ENCODE data around the gene XPC. TPM values are rescaled to one million over a fixed set of nuclear protein-coding genes. Genes with fewer than 3 reads are reported as not detected.

The XPC gene
- total RNA-seq, 1 donor from 2014 or later, result 31.8 TPM

DNA sequence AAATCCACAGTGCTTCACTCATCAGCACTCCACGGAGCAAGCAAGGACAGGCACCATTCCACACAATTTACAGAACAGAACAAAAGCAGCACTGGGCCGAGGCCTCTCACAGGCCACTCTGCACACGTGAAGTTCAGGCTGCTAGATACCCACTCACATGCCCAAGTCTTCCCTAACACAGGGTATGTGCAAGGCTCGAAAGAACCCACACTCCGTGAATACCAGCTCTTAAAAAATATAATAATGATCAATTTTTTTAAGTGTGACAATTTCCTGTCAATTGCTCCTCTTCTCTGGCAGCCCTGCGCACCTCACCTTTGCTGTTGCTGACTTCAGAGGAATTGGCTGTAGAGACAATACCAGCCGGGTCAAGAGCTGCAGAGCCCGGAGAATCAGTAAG is 19.0 kb downstream of the XPC start:
- TF ChIP-seq, protein P1, sequence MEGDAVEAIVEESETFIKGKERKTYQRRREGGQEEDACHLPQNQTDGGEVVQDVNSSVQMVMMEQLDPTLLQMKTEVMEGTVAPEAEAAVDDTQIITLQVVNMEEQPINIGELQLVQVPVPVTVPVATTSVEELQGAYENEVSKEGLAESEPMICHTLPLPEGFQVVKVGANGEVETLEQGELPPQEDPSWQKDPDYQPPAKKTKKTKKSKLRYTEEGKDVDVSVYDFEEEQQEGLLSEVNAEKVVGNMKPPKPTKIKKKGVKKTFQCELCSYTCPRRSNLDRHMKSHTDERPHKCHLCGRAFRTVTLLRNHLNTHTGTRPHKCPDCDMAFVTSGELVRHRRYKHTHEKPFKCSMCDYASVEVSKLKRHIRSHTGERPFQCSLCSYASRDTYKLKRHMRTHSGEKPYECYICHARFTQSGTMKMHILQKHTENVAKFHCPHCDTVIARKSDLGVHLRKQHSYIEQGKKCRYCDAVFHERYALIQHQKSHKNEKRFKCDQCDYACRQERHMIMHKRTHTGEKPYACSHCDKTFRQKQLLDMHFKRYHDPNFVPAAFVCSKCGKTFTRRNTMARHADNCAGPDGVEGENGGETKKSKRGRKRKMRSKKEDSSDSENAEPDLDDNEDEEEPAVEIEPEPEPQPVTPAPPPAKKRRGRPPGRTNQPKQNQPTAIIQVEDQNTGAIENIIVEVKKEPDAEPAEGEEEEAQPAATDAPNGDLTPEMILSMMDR (IDR thresholded peaks at IDR 0.05), result no peak
- H3K27ac ChIP-seq, result no peak overlapping the region
- intact Hi-C loops (cut with DNase I), result no loop called here

DNA sequence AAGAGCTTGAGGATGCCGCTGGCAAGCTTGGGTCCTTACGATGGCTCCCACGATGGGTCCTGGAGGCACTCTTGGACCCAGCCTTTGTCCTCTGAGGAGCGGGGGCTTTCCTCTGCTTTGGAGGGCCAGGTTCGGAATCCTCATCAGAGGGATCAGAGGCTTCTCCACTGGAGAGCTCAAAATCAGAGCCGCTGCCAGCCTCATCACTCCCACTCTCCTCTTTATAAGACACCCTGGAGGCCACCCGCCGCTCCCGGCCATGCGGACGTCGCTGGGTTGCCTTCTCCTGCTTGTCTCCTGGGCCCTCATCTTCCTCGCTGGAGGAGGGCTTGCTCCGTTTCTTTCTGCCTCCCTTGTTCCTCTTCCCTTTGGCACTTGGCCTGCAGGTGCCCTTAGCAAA is 20.0 kb downstream of the XPC start:
- Histone ChIP-seq H3K27ac (no peak overlapping the region), H3K4me1 (no peaks in the 10 kb centered on the region), H3K36me3 (peaks cover 90% of the 10 kb centered on the region), H3K4me3 (no peak overlapping the region), H3K9me3 (peaks cover 9% of the 10 kb centered on the region), H3K27me3 (ENCODE audit: low read depth) (no peaks in the 10 kb centered on the region)
- intact Hi-C loops (cut with DNase I), result no loop called here
- TF ChIP-seq, protein P1 (IDR thresholded peaks at IDR 0.05), result no peak
- no peak for DNase-seq
- ATAC-seq, result no peak

More for the DNA sequence above, 19.0 kb downstream of the XPC start:
- ATAC-seq, result no peak
- Histone ChIP-seq H3K4me1 (no peaks in the 10 kb centered on the region), H3K9me3 (peaks cover 9% of the 10 kb centered on the region), H3K27me3 (ENCODE audit: low read depth) (no peaks in the 10 kb centered on the region), H3K4me3 (no peak overlapping the region), H3K36me3 (peaks cover 90% of the 10 kb centered on the region)
- DNase-seq, result no peak

GRCh38 chr3:14157951-14158350 is 20.4 kb downstream of the XPC start:
- peaks cover 9% of the 10 kb centered on the region for H3K9me3 ChIP-seq
- H3K36me3 ChIP-seq, result peaks cover 90% of the 10 kb centered on the region
- H3K4me3 ChIP-seq, result no peak overlapping the region
- intact Hi-C loops (cut with DNase I), result no loop called here
- ATAC-seq (peak in 1 of 2 donors; percentile 25), DNase-seq (no peak)
- no peak overlapping the region for H3K27ac ChIP-seq
- TF ChIP-seq, protein P1 (IDR thresholded peaks at IDR 0.05), result no peak
- H3K27me3 ChIP-seq (ENCODE audit: low read depth), result no peaks in the 10 kb centered on the region
- H3K4me1 ChIP-seq, result no peaks in the 10 kb centered on the region

- TF ChIP-seq, protein P1 (IDR thresholded peaks at IDR 0.05), result no peak
- H3K27ac ChIP-seq, result no peak overlapping the region
Measured at GRCh38 chr3:14156843-14157561, 21.4 kb downstream of the XPC start.

DNA sequence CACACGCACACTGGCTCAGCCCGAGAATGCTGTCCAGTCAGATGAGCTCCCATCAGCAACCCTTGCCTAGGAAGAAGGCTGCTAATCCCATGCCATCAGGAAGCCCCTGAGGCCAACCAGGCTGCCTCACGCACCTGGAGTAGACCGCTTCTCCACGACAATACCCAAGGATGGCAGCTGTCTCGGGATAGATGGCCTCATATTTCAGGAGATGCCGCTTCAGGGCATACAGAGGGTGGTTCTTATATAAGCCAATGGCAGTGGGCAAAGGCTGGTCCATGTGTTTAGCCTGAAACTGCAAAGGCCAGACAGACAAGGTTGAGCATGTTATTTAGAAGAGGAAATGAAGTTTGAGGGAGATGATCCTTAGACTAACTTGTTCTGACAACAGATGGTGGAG is 22.2 kb downstream of the XPC start:
- ATAC-seq (no peak), DNase-seq (no peak)
- TF ChIP-seq, protein P1 (IDR thresholded peaks at IDR 0.05), result no peak
- Histone ChIP-seq H3K4me1 (no peaks in the 10 kb centered on the region), H3K36me3 (peaks cover 91% of the 10 kb centered on the region), H3K4me3 (no peak overlapping the region), H3K27ac (no peak overlapping the region), H3K27me3 (ENCODE audit: low read depth) (no peaks in the 10 kb centered on the region), H3K9me3 (no peaks in the 10 kb centered on the region)
- intact Hi-C loops (cut with DNase I), result no loop called here

More at GRCh38 chr3:14156843-14157561, 21.4 kb downstream of the XPC start:
- Histone ChIP-seq H3K9me3 (peaks cover 7% of the 10 kb centered on the region), H3K4me3 (no peak overlapping the region), H3K27me3 (ENCODE audit: low read depth) (no peaks in the 10 kb centered on the region), H3K36me3 (peaks cover 91% of the 10 kb centered on the region), H3K4me1 (no peaks in the 10 kb centered on the region)
- intact Hi-C loops (cut with DNase I), result no loop called here
- DNase-seq (no peak), ATAC-seq (no peak)
